ENCODE results near the gene NOTCH4. TPM values are rescaled to one million over a fixed set of nuclear protein-coding genes. Genes with fewer than 3 reads are reported as not detected.
"Not testable (repeated sequence)": the region's sequence is repeated elsewhere in the genome, so short reads cannot be mapped to it uniquely, and the experiment has no call there.

NOTCH4 gene
- total and polyA plus RNA-seq, 2 experiments from 2014 or later: 0.65 to 1.2 TPM

GRCh38 chr6:32212076-32212760 lies 11.6 kb downstream of the NOTCH4 start:
- TF ChIP-seq EZH2 (IDR thresholded peaks at IDR 0.05; ENCODE audit: insufficient read depth, poor library complexity, severe bottlenecking): no peak
- no peak for TF ChIP-seq EZH2phosphoT487 (IDR thresholded peaks at IDR 0.05; ENCODE audit: insufficient read depth, low read depth)
- Histone ChIP-seq H2AFZ (no peak overlapping the region), H3K9me3 (ENCODE audit: low read depth) (no peaks in the 10 kb centered on the region), H3K4me1 (ENCODE audit: insufficient read depth) (no peaks in the 10 kb centered on the region), H3K27me3 (replicated peaks; ENCODE audit: insufficient read depth) (no peaks in the 10 kb centered on the region), H3K4me2 (ENCODE audit: unreplicated experiment) (no peak overlapping the region), H3K27ac (no peak overlapping the region), H3K36me3 (ENCODE audit: low read depth) (no peaks in the 10 kb centered on the region), H3K79me2 (ENCODE audit: insufficient read depth) (no peaks in the 10 kb centered on the region), H3F3A (ENCODE audit: insufficient read depth) (no peaks in the 10 kb centered on the region), H3K9ac (no peak overlapping the region), H3K4me3 (no peak overlapping the region), H3K9me2 (ENCODE audit: insufficient read depth) (no peaks in the 10 kb centered on the region), H4K20me1 (ENCODE audit: insufficient read depth) (no peaks in the 10 kb centered on the region)
- no peak for DNase-seq
- in situ Hi-C loops (cut with MboI): no loop called here
- WGBS, 2 experiments (ENCODE audit: low coverage in 1 of 2, low lambda C conversion rate in 2 of 2, missing lambda C conversion rate in 2 of 2): 68 to 69% methylated on average over 12 of the region's 12 CpGs

- H3K27me3 ChIP-seq (replicated peaks; ENCODE audit: insufficient read depth); H3K4me2 ChIP-seq (ENCODE audit: unreplicated experiment); H3K9me2 ChIP-seq (ENCODE audit: insufficient read depth); H3K79me2 ChIP-seq (ENCODE audit: insufficient read depth); DNase-seq; H3K4me1 ChIP-seq (ENCODE audit: insufficient read depth); H3K9ac ChIP-seq; H3K4me3 ChIP-seq; H3F3A ChIP-seq (ENCODE audit: insufficient read depth); H2AFZ ChIP-seq; H3K36me3 ChIP-seq (ENCODE audit: low read depth); in situ Hi-C loops (cut with MboI); H3K27ac ChIP-seq; H4K20me1 ChIP-seq (ENCODE audit: insufficient read depth); H3K9me3 ChIP-seq (ENCODE audit: low read depth): not testable (repeated sequence)
- 67 to 69% methylated on average over 4 of the region's 4 CpGs for WGBS, 2 experiments (ENCODE audit: low coverage in 1 of 2, low lambda C conversion rate in 2 of 2, missing lambda C conversion rate in 2 of 2)
Observed at GRCh38 chr6:32211432-32211831, 12.4 kb downstream of the NOTCH4 start.

DNA sequence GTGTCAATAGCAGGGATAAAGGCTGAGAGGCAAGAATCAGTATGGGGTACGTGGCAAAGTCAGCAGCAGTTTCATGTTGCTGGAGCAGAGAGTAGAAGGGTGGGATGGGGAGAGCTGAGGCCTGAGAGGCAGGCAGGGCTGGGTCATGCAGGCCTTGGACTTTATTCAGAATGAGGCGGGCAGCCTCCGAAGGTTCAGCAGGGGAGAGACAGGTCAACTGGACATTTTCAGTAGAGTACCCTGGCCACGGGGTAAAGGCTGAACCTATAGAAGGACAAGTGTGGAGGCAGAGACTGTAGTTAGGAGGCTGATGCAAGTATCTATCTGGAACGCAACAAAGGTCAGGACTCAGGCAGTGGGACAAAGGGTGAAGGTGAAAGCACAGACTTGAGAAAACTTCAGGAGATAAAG lies 13.7 kb downstream of the NOTCH4 start:
- no peaks in the 10 kb centered on the region for H3K4me1 ChIP-seq (ENCODE audit: insufficient read depth)
- no peaks in the 10 kb centered on the region for H3K79me2 ChIP-seq (ENCODE audit: insufficient read depth)
- H3K9me2 ChIP-seq (ENCODE audit: insufficient read depth): no peaks in the 10 kb centered on the region
- no peak overlapping the region for H3K4me2 ChIP-seq (ENCODE audit: unreplicated experiment)
- H3K9me3 ChIP-seq (ENCODE audit: low read depth): no peaks in the 10 kb centered on the region
- no peak overlapping the region for H3K9ac ChIP-seq
- no peak overlapping the region for H3K27ac ChIP-seq
- no peaks in the 10 kb centered on the region for H4K20me1 ChIP-seq (ENCODE audit: insufficient read depth)
- 42 to 48% methylated on average over 5 of the region's 5 CpGs for WGBS, 2 experiments (ENCODE audit: low coverage in 1 of 2, low lambda C conversion rate in 2 of 2, missing lambda C conversion rate in 2 of 2)
- no peak for TF ChIP-seq EZH2phosphoT487 (IDR thresholded peaks at IDR 0.05; ENCODE audit: insufficient read depth, low read depth)
- TF ChIP-seq EZH2 (IDR thresholded peaks at IDR 0.05; ENCODE audit: insufficient read depth, poor library complexity, severe bottlenecking): no peak
- H2AFZ ChIP-seq: no peak overlapping the region
- H3K4me3 ChIP-seq: no peak overlapping the region
- H3K27me3 ChIP-seq (replicated peaks; ENCODE audit: insufficient read depth): 0 out of 2 replicates have a peak, but pooled peaks cover 3% of the 10 kb centered on the region
- H3F3A ChIP-seq (ENCODE audit: insufficient read depth): no peaks in the 10 kb centered on the region
- no peaks in the 10 kb centered on the region for H3K36me3 ChIP-seq (ENCODE audit: low read depth)
- no peak for DNase-seq
- in situ Hi-C loops (cut with MboI): no loop called here

- Histone ChIP-seq H3K9me3 (ENCODE audit: low read depth) (no peaks in the 10 kb centered on the region), H3K9ac (no peak overlapping the region), H3K79me2 (ENCODE audit: insufficient read depth) (no peaks in the 10 kb centered on the region), H3K4me2 (ENCODE audit: unreplicated experiment) (no peak overlapping the region), H3F3A (ENCODE audit: insufficient read depth) (no peaks in the 10 kb centered on the region), H3K27ac (no peak overlapping the region), H4K20me1 (ENCODE audit: insufficient read depth) (no peaks in the 10 kb centered on the region), H3K36me3 (ENCODE audit: low read depth) (no peaks in the 10 kb centered on the region), H3K9me2 (ENCODE audit: insufficient read depth) (no peaks in the 10 kb centered on the region), H2AFZ (no peak overlapping the region), H3K27me3 (replicated peaks; ENCODE audit: insufficient read depth) (0 out of 2 replicates have a peak, but pooled peaks cover 3% of the 10 kb centered on the region), H3K4me1 (ENCODE audit: insufficient read depth) (no peaks in the 10 kb centered on the region), H3K4me3 (no peak overlapping the region)
- no peak for DNase-seq
- in situ Hi-C loops (cut with MboI): no loop called here
- 15 to 29% methylated on average over 1 of the region's 1 CpG for WGBS, 2 experiments (ENCODE audit: low coverage in 1 of 2, low lambda C conversion rate in 2 of 2, missing lambda C conversion rate in 2 of 2)
- TF ChIP-seq EZH2phosphoT487 (IDR thresholded peaks at IDR 0.05; ENCODE audit: insufficient read depth, low read depth) (no peak), EZH2 (IDR thresholded peaks at IDR 0.05; ENCODE audit: insufficient read depth, poor library complexity, severe bottlenecking) (no peak)
Observed at GRCh38 chr6:32208996-32209395, 14.9 kb downstream of the NOTCH4 start.
